Measurements from ENCODE around the gene ANK3.
"Not testable (repeated sequence)": the region's sequence is repeated elsewhere in the genome, so short reads cannot be mapped to it uniquely, and the experiment has no call there.

Gene ANK3

DNA sequence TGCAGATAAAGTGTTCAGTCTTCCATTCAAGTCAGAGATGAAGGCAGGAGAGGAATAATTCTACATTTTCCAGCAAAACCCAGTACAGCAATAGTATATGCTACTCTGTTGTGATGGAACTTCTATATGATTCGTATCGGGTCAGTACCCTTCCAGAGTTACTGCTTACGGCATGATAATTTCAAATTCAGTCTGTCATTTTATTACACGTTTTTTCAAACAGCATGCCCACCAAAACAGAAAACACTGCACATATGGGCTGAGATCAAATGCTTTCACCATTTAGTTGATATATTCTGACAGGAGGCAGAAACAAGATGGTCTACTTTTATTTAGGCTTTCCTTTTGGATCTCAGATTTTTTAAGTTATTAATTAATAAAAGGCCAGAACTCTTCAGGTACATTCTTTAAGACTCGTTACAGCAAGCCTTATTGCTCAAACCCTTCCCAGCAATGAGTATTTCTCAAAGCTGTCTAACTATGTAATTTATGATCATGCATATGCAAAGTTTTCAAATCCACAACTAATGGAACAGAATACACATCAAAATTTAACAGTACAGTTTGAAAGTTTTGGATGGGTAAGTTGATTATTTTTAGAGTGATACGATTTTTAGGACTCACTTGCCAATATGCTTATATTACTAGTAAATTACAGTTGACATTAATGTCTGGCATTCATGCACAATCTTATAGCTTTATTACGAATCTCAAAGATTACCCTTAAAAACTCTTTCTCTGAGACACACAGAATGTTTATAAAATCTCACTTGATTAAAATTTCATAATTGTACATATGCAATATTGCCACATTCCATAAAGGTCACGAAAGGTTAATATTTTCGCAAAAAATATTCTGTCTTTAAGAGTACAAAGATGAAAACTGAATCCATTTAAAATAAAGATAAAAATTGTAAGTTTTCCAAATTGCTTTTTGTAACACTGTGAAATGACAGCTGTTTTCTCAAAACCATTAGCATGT is 91.0 kb downstream of the ANK3 start:
- DNase-seq (ENCODE audit: low spot score), result no peak
- ChIA-PET POLR2A (ENCODE audit: low non-redundant PET) (interaction anchor here (0.6 kb wide), 1 partner anchor 8 kb away, joined by 4 read pairs; no protein-coding TSS in a partner anchor), CTCF (interaction anchor here (0.6 kb wide), 1 partner anchor 16 kb away, joined by 7 read pairs; no protein-coding TSS in a partner anchor)
- TF ChIP-seq CTCF (conservative IDR thresholded peaks at IDR 0.05; ENCODE audit: low read depth), result no peak
- H3K27ac ChIP-seq, result no peak overlapping the region

DNA sequence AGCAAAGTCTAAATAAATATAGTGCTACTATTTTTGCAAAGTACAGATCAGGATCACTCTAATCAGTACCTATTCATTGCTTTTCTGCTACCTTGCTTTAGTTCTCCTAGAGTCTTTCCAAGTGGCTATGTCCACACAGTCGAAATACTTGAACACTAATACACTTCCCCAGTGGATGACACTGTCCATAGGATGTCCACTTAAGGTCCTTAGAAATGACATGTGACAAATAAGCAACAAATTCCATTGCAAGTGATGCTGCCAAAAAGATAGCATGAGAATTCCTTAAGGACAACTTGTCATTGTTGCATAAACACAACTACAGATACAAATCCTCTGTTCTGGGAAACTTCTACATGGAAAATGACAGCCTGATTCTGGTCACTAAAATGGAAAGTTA is 93.6 kb downstream of the ANK3 start:
- CTCF ChIA-PET, result no interaction called here
- POLR2A ChIA-PET (ENCODE audit: low non-redundant PET), result no interaction called here
- H3K27ac ChIP-seq, result no peak overlapping the region
- DNase-seq (ENCODE audit: low spot score), result no peak
- TF ChIP-seq CTCF (conservative IDR thresholded peaks at IDR 0.05; ENCODE audit: low read depth), result no peak

DNA sequence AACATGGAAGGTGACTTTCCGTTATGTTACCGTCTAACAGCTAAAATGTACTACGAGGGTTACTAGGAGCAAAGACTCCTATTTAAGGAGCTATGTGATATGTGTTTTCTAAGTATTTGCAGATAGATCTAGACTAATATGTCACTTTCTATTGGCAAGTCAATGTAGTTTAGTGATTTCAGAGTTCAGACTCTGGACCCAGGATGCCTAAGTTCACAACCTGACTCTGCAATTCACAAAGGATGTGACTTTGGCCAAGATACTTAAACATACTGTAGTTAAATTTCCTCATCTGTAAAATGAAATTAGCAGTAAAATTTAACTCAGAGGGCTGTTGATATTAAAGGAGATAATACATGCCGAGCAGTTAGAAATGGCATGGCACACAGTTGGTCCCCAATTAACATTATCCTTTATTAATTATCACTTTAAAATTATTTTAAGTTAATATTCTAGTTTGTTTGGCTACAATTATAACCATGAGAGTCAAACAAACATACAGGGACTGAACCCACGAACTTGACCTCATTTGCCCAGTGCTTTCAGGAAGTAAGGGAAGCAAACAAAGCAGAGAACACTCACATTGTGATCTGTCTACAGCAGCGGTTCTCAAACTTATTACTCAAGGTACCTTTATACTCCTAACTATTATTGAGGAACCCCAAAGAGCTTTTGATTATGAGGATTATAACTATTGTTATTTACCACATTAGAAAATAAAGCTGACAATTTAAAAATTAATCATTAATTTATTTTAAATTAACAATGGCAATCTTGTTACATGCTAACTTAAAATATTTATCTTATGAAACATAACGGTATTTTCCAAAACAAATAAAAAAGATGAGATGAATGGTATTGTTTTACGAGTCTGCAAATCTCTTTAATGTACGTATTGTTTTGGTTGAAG is 94.4 kb downstream of the ANK3 start:
- no peak for TF ChIP-seq CTCF (conservative IDR thresholded peaks at IDR 0.05; ENCODE audit: low read depth)
- ChIA-PET CTCF (interaction anchor here (0.7 kb wide), 1 partner anchor 13 kb away, joined by 3 read pairs; no protein-coding TSS in a partner anchor), POLR2A (ENCODE audit: low non-redundant PET) (no interaction called here)
- H3K27ac ChIP-seq, result no peak overlapping the region
- DNase-seq (ENCODE audit: low spot score), result no peak

DNA sequence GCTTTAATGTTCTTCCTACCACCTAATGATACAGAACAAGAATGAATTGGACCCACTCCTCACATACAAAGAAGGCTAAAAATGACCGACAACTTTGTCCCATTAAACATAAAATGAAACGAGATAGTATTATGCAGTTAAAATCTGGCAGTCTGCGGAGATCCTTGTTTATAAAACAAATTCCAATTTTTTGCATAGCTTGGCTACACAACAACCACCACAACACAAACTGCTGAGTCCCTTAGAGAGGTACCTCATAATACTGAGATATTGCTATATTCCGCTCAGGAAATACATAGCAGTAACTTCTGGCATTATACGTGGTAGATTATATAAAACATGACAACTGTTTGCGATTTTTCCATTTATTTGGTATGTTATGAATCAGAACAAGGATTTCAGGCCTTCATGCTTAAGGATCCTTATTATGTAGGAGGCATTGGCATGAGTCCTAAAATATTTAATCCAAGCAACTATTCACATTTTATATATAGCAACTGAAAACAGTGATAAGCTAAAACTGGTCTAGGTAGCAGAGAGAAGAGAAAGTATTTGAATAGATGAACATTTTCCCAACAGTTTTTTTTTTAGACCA is 96.0 kb downstream of the ANK3 start:
- POLR2A ChIA-PET (ENCODE audit: low non-redundant PET), result no interaction called here
- DNase-seq (ENCODE audit: low spot score), result no peak
- no peak overlapping the region for H3K27ac ChIP-seq
- TF ChIP-seq CTCF (conservative IDR thresholded peaks at IDR 0.05; ENCODE audit: low read depth), result no peak
- CTCF ChIA-PET, result interaction anchor here (0.6 to 1.0 kb wide), 4 partner anchors 9 to 350 kb away, joined by 3 to 7 read pairs (median 4); no protein-coding TSS in a partner anchor

GRCh38 chr10:60292998-60293397 is 96.7 kb downstream of the ANK3 start:
- POLR2A ChIA-PET (ENCODE audit: low non-redundant PET), result no interaction called here
- no peak for DNase-seq (ENCODE audit: low spot score)
- no peak overlapping the region for H3K27ac ChIP-seq
- CTCF ChIA-PET, result interaction anchor here (0.5 to 0.6 kb wide), 2 partner anchors 85 to 212 kb away, joined by 3 read pairs; no protein-coding TSS in a partner anchor
- no peak for TF ChIP-seq CTCF (conservative IDR thresholded peaks at IDR 0.05; ENCODE audit: low read depth)

GRCh38 chr10:60292536-60292935 is 97.1 kb downstream of the ANK3 start:
- POLR2A ChIA-PET (ENCODE audit: low non-redundant PET); DNase-seq (ENCODE audit: low spot score); H3K27ac ChIP-seq: not testable (repeated sequence)
- CTCF ChIA-PET, result interaction anchor here (0.5 to 0.6 kb wide), 2 partner anchors 212 to 343 kb away, joined by 3 read pairs; no protein-coding TSS in a partner anchor

All from RWPE1 (cell line).